Measurements from ENCODE around the gene CATSPER4.
A peak's percentile ranks its signal among the peaks of the same experiment; 100 is the strongest.
"Not testable (repeated sequence)": the region's sequence is repeated elsewhere in the genome, so short reads cannot be mapped to it uniquely, and the experiment has no call there.

Gene CATSPER4

GRCh38 chr1:26191739-26192138, 1.3 kb downstream of the CATSPER4 start:
- DNase-seq (ENCODE audit: low read depth, low spot score): no peak

GRCh38 chr1:26195805-26196204, 5.4 kb downstream of the CATSPER4 start:
- no peak for DNase-seq (ENCODE audit: low read depth, low spot score)

- DNase-seq (ENCODE audit: low read depth, low spot score): no peak
Measured at GRCh38 chr1:26197301-26197700, 6.9 kb downstream of the CATSPER4 start.

GRCh38 chr1:26197813-26198212, 7.4 kb downstream of the CATSPER4 start:
- no peak for DNase-seq (ENCODE audit: low read depth, low spot score)

GRCh38 chr1:26200413-26200812, 10.0 kb downstream of the CATSPER4 start:
- DNase-seq (ENCODE audit: low read depth, low spot score): no peak

- DNase-seq (ENCODE audit: low read depth, low spot score): peak; percentile 10
Measured at GRCh38 chr1:26203642-26204318, 13.4 kb downstream of the CATSPER4 start.

GRCh38 chr1:26210147-26210870, 19.9 kb downstream of the CATSPER4 start:
- no peak for DNase-seq (ENCODE audit: low read depth, low spot score)

GRCh38 chr1:26212726-26213125, 22.3 kb downstream of the CATSPER4 start:
- DNase-seq (ENCODE audit: low read depth, low spot score): no peak

- peak; percentile 14 for DNase-seq (ENCODE audit: low read depth, low spot score)
Measured at GRCh38 chr1:26213335-26213905, 23.0 kb downstream of the CATSPER4 start.

GRCh38 chr1:26215246-26215645, 24.8 kb downstream of the CATSPER4 start:
- DNase-seq (ENCODE audit: low read depth, low spot score): no peak

GRCh38 chr1:26218906-26219494, 28.6 kb downstream of the CATSPER4 start:
- no peak for DNase-seq (ENCODE audit: low read depth, low spot score)

GRCh38 chr1:26220199-26220912, 30.0 kb downstream of the CATSPER4 start:
- DNase-seq (ENCODE audit: low read depth, low spot score): peak; percentile 12

- no peak for DNase-seq (ENCODE audit: low read depth, low spot score)
Measured at GRCh38 chr1:26221094-26221493, 30.7 kb downstream of the CATSPER4 start.

GRCh38 chr1:26224606-26225005, 34.2 kb downstream of the CATSPER4 start:
- DNase-seq (ENCODE audit: low read depth, low spot score): no peak

- DNase-seq (ENCODE audit: low read depth, low spot score): peak; percentile 83
Measured at GRCh38 chr1:26225033-26225831, 34.8 kb downstream of the CATSPER4 start.

GRCh38 chr1:26230682-26231081, 40.3 kb downstream of the CATSPER4 start:
- DNase-seq (ENCODE audit: low read depth, low spot score): not testable (repeated sequence)

GRCh38 chr1:26233903-26234643, 43.7 kb downstream of the CATSPER4 start, which contains the start of gene CEP85:
CEP85 (plus strand) TSS chr1:26234200; CDS start chr1:26239784, 5,584 bp downstream.
- DNase-seq (ENCODE audit: low read depth, low spot score): peak; percentile 99

- peak; percentile 53 for DNase-seq (ENCODE audit: low read depth, low spot score)
Measured at GRCh38 chr1:26234644-26235370, 44.4 kb downstream of the CATSPER4 start.

GRCh38 chr1:26237230-26237966, 47.0 kb downstream of the CATSPER4 start:
- DNase-seq (ENCODE audit: low read depth, low spot score): no peak

Measured in ELF-1 (cell line).